OCI-LY3 (cell line): ENCODE measurements around the gene FUT7.

Source experiments
- CTCF ChIP-seq: fragments of 200-600, 300-600 bp; sonication (generic); IDR thresholded peaks from 2 replicates; pipeline ENCODE4 v1.5.1; 2014; ENCODE audit warnings: antibody characterized with exemption, low read length, low read depth
- EZH2phosphoT487 ChIP-seq: fragments of 200-600 bp; shearing (Covaris generic); IDR thresholded peaks from 2 replicates; pipeline ENCODE4 v1.6.1; 2018; ENCODE audit warnings: antibody characterized with exemption, mixed run types, low read depth

GRCh38 chr9:137020771-137021567 lies 10.9 kb downstream of the FUT7 start:
- TF ChIP-seq CTCF: no peak
- no peak for TF ChIP-seq EZH2phosphoT487
